Non-pigmented ciliary epithelial cell (primary cell): Measurements from ENCODE around the gene DNAH8.

Experiments used
- DNase-seq: peaks from one replicate; pipeline ENCODE4 v3.0.0-alpha.2; 2010; ENCODE audit warnings: low read depth

DNAH8 gene

GRCh38 chr6:39016839-39017546 lies 301.9 kb downstream of the DNAH8 start:
- no peak for DNase-seq

GRCh38 chr6:39017547-39017880 lies 302.4 kb downstream of the DNAH8 start:
- DNase-seq: no peak

GRCh38 chr6:39018103-39018502 lies 303.0 kb downstream of the DNAH8 start:
- DNase-seq: no peak

GRCh38 chr6:39020136-39020535 lies 305.0 kb downstream of the DNAH8 start:
- DNase-seq: no peak

- DNase-seq: no peak
Measured at GRCh38 chr6:39021041-39021440, 305.9 kb downstream of the DNAH8 start.

GRCh38 chr6:39021779-39022178 lies 306.7 kb downstream of the DNAH8 start:
- no peak for DNase-seq

- DNase-seq: no peak
Measured at GRCh38 chr6:39026175-39026574, 311.1 kb downstream of the DNAH8 start.

- no peak for DNase-seq
Measured at GRCh38 chr6:39029156-39030011, 314.3 kb downstream of the DNAH8 start.

GRCh38 chr6:39035681-39036080 lies 320.6 kb downstream of the DNAH8 start:
- no peak for DNase-seq

- DNase-seq: no peak
Measured at GRCh38 chr6:39037082-39037508, 322.0 kb downstream of the DNAH8 start.

- no peak for DNase-seq
Measured at GRCh38 chr6:39037707-39038106, 322.6 kb downstream of the DNAH8 start.

- DNase-seq: no peak
Measured at GRCh38 chr6:39040080-39040673, 325.1 kb downstream of the DNAH8 start.

- no peak for DNase-seq
Measured at GRCh38 chr6:39041072-39041471, 326.0 kb downstream of the DNAH8 start.

- no peak for DNase-seq
Measured at GRCh38 chr6:39043776-39044175, 328.7 kb downstream of the DNAH8 start.

GRCh38 chr6:39044181-39044580 lies 329.1 kb downstream of the DNAH8 start:
- no peak for DNase-seq

- DNase-seq: no peak
Measured at GRCh38 chr6:39047434-39048327, 332.6 kb downstream of the DNAH8 start.

- DNase-seq: no peak
Measured at GRCh38 chr6:39048481-39049399, 333.6 kb downstream of the DNAH8 start, which contains the start of gene GLP1R. Gene GLP1R, plus strand, starts transcription at chr6:39048781. Its CDS starts 60 bp downstream, at chr6:39048841.

GRCh38 chr6:39049575-39050283 lies 334.6 kb downstream of the DNAH8 start:
- no peak for DNase-seq

GRCh38 chr6:39050453-39051112 lies 335.5 kb downstream of the DNAH8 start:
- no peak for DNase-seq
